Stomach (tissue), 4 donors: ENCODE measurements around the gene C2CD2.

Experiments
- CTCF ChIP-seq, 7 experiments: fragments of 450-650 bp in 4 of 7; fragments of 200-600 bp in 3 of 7; sonication (generic) in 3 of 7; IDR thresholded peaks; one replicate each; pipeline ENCODE4 v1.5.1; 2016 to 2019; ENCODE audit warnings: antibody characterized with exemption in 7 of 7, control low read depth in 2 of 7, mild to moderate bottlenecking in 1 of 7
- EP300 ChIP-seq: sonication (generic); formaldehyde crosslinking; IDR thresholded peaks from one replicate; pipeline ENCODE4 v1.6.1; 2017; ENCODE audit warnings: antibody characterized with exemption
- POLR2A ChIP-seq, 4 donors: fragments of 450-650 bp; IDR thresholded peaks; one replicate each; pipeline ENCODE4 v1.6.1; 2016; ENCODE audit warnings: antibody characterized with exemption in 4 of 4, control low read depth in 2 of 4, mild to moderate bottlenecking in 1 of 4, moderate library complexity in 1 of 4
- POLR2AphosphoS5 ChIP-seq, 3 donors: sonication (generic); formaldehyde crosslinking; IDR thresholded peaks; one replicate each; pipeline ENCODE4 v1.6.1; 2016; ENCODE audit warnings: antibody characterized with exemption in 3 of 3

GRCh38 chr21:41845310-41846032, 108.3 kb downstream of the C2CD2 start:
- TF ChIP-seq POLR2AphosphoS5 (IDR thresholded peaks at IDR 0.05) (no peak), CTCF (IDR thresholded peaks at IDR 0.05) (no peak), POLR2A (IDR thresholded peaks at IDR 0.05) (no peak), EP300 (no peak)
